ENCODE data around the gene MAP10.
A peak's percentile ranks its signal among the peaks of the same experiment; 100 is the strongest.

MAP10 gene

DNA sequence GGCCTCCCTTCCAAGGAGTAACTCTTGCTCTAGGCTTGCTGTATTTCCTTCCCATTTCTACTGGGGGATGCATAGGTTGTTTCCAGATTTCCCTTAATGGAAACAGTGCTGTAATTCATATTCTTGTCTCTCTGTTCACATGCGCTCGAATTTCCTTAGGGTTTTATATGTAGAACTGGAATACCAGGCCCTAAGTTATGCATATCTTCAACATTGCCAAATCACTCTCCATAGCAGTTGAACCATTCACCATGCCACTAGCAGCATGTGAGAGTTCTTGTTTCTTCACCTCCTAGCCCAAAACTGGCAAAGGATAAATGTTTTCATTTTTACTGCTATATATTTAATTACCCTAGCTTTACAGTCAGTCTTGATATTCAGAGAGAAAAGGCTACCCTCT lies 12.8 kb downstream of the MAP10 start:
- H4K8ac ChIP-seq (ENCODE audit: low read length), result no peak overlapping the region
- 100% methylated on average over 2 of the region's 2 CpGs for WGBS

DNA sequence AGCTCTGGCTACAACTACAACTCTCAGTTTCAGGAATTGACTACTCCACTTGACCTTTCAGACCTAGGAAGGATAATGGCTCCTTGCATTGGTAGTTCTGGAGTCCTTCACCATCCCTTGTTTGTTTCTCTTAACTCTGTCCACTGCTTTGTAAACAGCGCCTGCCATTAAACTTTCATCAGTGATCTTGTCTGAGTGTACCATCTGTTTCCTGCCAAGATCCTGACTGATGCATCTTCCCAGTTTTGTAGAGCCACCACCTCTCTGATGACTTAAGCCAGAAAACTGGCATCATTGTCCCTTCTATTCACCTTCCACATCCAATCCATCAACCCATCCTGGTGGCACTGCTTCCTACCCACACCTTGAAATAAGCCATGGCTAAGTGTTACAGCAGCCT lies 15.2 kb downstream of the MAP10 start:
- Histone ChIP-seq H2AK5ac (ENCODE audit: low read length, severe bottlenecking) (no peak overlapping the region), H2AFZ (ENCODE audit: low read depth, low read length) (no peak overlapping the region), H4K8ac (ENCODE audit: low read length) (peak overlapping the region; percentile 37), H3K27ac (ENCODE audit: low read length, poor library complexity, severe bottlenecking) (no peak overlapping the region), H2BK5ac (ENCODE audit: low read depth, low read length, poor library complexity, severe bottlenecking) (no peak overlapping the region), H2BK120ac (ENCODE audit: low read depth, low read length) (no peak overlapping the region), H3K23ac (ENCODE audit: low read length in 2 of 2) (no peak overlapping the region), H3K36me3 (ENCODE audit: control insufficient read depth in 1 of 2, insufficient read depth in 2 of 2, low read depth in 1 of 2, low read length in 2 of 2) (no peaks in the 10 kb centered on the region), H3K9ac (ENCODE audit: low read length) (no peak overlapping the region), H4K91ac (ENCODE audit: low read length) (no peak overlapping the region), H3K4me1 (ENCODE audit: control insufficient read depth, insufficient read depth, low read depth, low read length) (no peaks in the 10 kb centered on the region), H3K9me3 (ENCODE audit: control insufficient read depth, low read length) (no peaks in the 10 kb centered on the region), H3K27me3 (ENCODE audit: control insufficient read depth in 1 of 2, insufficient read depth in 1 of 2, low read length in 2 of 2) (no peaks in the 10 kb centered on the region), H3K4me2 (ENCODE audit: low read length, poor library complexity, severe bottlenecking) (no peak overlapping the region), H3K4me3 (ENCODE audit: insufficient read depth in 1 of 2, low read depth in 1 of 2, low read length in 2 of 2) (no peak overlapping the region), H3K4ac (ENCODE audit: low read depth in 1 of 2, low read length in 2 of 2) (no peak overlapping the region), H3K18ac (ENCODE audit: low read depth in 1 of 2, low read length in 2 of 2) (no peak overlapping the region), H2BK12ac (ENCODE audit: low read length in 2 of 2) (no peak overlapping the region), H3K79me1 (replicated peaks; ENCODE audit: low read length, poor library complexity, severe bottlenecking) (no peaks in the 10 kb centered on the region), H2BK15ac (ENCODE audit: low read depth, poor library complexity, severe bottlenecking) (no peak overlapping the region), H3K14ac (ENCODE audit: low read length in 2 of 2) (no peak overlapping the region)
- WGBS, result 9% methylated on average over 1 of the region's 1 CpG
- DNase-seq, result peak; percentile 20

More for the DNA sequence above, 12.8 kb downstream of the MAP10 start:
- Histone ChIP-seq H2AFZ (ENCODE audit: low read depth, low read length) (no peak overlapping the region), H3K9me3 (ENCODE audit: control insufficient read depth, low read length) (no peaks in the 10 kb centered on the region), H3K27me3 (ENCODE audit: control insufficient read depth in 1 of 2, insufficient read depth in 1 of 2, low read length in 2 of 2) (no peaks in the 10 kb centered on the region), H3K9ac (ENCODE audit: low read length) (no peak overlapping the region), H3K27ac (ENCODE audit: low read length, poor library complexity, severe bottlenecking) (no peak overlapping the region), H3K23ac (ENCODE audit: low read length in 2 of 2) (no peak overlapping the region), H2BK120ac (ENCODE audit: low read depth, low read length) (no peak overlapping the region), H3K18ac (ENCODE audit: low read depth in 1 of 2, low read length in 2 of 2) (no peak overlapping the region), H2BK15ac (ENCODE audit: low read depth, poor library complexity, severe bottlenecking) (no peak overlapping the region), H3K4ac (ENCODE audit: low read depth in 1 of 2, low read length in 2 of 2) (no peak overlapping the region), H3K36me3 (ENCODE audit: control insufficient read depth in 1 of 2, insufficient read depth in 2 of 2, low read depth in 1 of 2, low read length in 2 of 2) (no peaks in the 10 kb centered on the region), H4K91ac (ENCODE audit: low read length) (no peak overlapping the region), H3K79me1 (replicated peaks; ENCODE audit: low read length, poor library complexity, severe bottlenecking) (no peaks in the 10 kb centered on the region), H3K4me3 (ENCODE audit: insufficient read depth in 1 of 2, low read depth in 1 of 2, low read length in 2 of 2) (no peak overlapping the region), H2BK5ac (ENCODE audit: low read depth, low read length, poor library complexity, severe bottlenecking) (no peak overlapping the region), H3K14ac (ENCODE audit: low read length in 2 of 2) (no peak overlapping the region), H2BK12ac (ENCODE audit: low read length in 2 of 2) (no peak overlapping the region), H3K4me1 (ENCODE audit: control insufficient read depth, insufficient read depth, low read depth, low read length) (no peaks in the 10 kb centered on the region), H3K4me2 (ENCODE audit: low read length, poor library complexity, severe bottlenecking) (no peak overlapping the region), H2AK5ac (ENCODE audit: low read length, severe bottlenecking) (no peak overlapping the region)
- DNase-seq, result no peak

DNA sequence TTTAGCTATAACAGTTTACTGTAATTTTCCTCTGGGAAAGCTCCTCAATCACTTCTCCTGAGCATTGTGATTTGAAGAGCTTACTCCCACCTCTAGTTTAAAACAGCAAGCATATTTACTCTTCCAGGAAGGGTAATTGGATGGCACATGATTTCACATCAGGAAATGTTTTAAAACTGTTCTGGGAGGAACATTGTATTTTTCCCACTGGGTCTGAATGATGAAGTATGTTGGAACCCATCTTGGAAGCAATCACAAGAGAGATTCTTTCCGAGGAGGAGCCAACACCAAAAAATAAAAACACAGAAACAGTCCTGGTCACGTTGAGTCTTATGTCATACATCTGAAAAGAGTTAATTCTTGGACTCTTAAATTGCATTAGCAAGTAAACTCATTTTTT lies 17.3 kb downstream of the MAP10 start:
- Histone ChIP-seq H3K14ac (ENCODE audit: low read length in 2 of 2) (no peak overlapping the region), H3K27ac (ENCODE audit: low read length, poor library complexity, severe bottlenecking) (no peak overlapping the region), H2BK5ac (ENCODE audit: low read depth, low read length, poor library complexity, severe bottlenecking) (no peak overlapping the region), H2AFZ (ENCODE audit: low read depth, low read length) (no peak overlapping the region), H3K36me3 (ENCODE audit: control insufficient read depth in 1 of 2, insufficient read depth in 2 of 2, low read depth in 1 of 2, low read length in 2 of 2) (no peaks in the 10 kb centered on the region), H3K23ac (ENCODE audit: low read length in 2 of 2) (no peak overlapping the region), H3K4me2 (ENCODE audit: low read length, poor library complexity, severe bottlenecking) (no peak overlapping the region), H3K9ac (ENCODE audit: low read length) (peak overlapping the region; percentile 64), H3K4me1 (ENCODE audit: control insufficient read depth, insufficient read depth, low read depth, low read length) (no peaks in the 10 kb centered on the region), H4K91ac (ENCODE audit: low read length) (no peak overlapping the region), H3K27me3 (ENCODE audit: control insufficient read depth in 1 of 2, insufficient read depth in 1 of 2, low read length in 2 of 2) (no peaks in the 10 kb centered on the region), H3K79me1 (replicated peaks; ENCODE audit: low read length, poor library complexity, severe bottlenecking) (no peaks in the 10 kb centered on the region), H3K9me3 (ENCODE audit: control insufficient read depth, low read length) (no peaks in the 10 kb centered on the region), H3K18ac (ENCODE audit: low read depth in 1 of 2, low read length in 2 of 2) (no peak overlapping the region), H2AK5ac (ENCODE audit: low read length, severe bottlenecking) (no peak overlapping the region), H2BK12ac (ENCODE audit: low read length in 2 of 2) (no peak overlapping the region), H4K8ac (ENCODE audit: low read length) (no peak overlapping the region), H3K4me3 (ENCODE audit: insufficient read depth in 1 of 2, low read depth in 1 of 2, low read length in 2 of 2) (no peak overlapping the region), H3K4ac (ENCODE audit: low read depth in 1 of 2, low read length in 2 of 2) (no peak overlapping the region), H2BK15ac (ENCODE audit: low read depth, poor library complexity, severe bottlenecking) (no peak overlapping the region), H2BK120ac (ENCODE audit: low read depth, low read length) (no peak overlapping the region)
- 83% methylated on average over 1 of the region's 2 CpGs for WGBS
- DNase-seq, result no peak

DNA sequence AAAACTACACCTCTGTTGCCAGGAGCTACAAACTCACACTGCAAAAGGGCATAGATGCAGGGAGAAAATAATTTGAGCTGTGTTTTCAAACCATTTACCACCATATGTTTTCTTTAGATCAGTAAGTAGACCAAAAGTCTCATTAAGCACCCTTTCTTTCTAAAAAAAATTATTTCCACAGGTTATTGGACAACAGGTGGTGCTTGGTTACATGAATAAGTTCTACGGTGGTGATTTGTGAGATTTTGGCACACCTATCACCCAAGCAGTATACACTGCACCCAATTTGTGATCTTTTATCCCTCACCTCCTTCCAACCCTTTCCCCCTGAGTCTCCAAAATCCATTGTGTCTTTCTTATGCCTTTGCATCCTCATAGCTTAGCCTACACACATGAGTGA lies 21.1 kb downstream of the MAP10 start:
- Histone ChIP-seq H3K9ac (ENCODE audit: low read length) (no peak overlapping the region), H3K18ac (ENCODE audit: low read depth in 1 of 2, low read length in 2 of 2) (no peak overlapping the region), H3K9me3 (ENCODE audit: control insufficient read depth, low read length) (no peaks in the 10 kb centered on the region), H2AFZ (ENCODE audit: low read depth, low read length) (no peak overlapping the region), H3K36me3 (ENCODE audit: control insufficient read depth in 1 of 2, insufficient read depth in 2 of 2, low read depth in 1 of 2, low read length in 2 of 2) (no peaks in the 10 kb centered on the region), H2AK5ac (ENCODE audit: low read length, severe bottlenecking) (no peak overlapping the region), H3K4ac (ENCODE audit: low read depth in 1 of 2, low read length in 2 of 2) (no peak overlapping the region), H3K14ac (ENCODE audit: low read length in 2 of 2) (no peak overlapping the region), H3K23ac (ENCODE audit: low read length in 2 of 2) (no peak overlapping the region), H3K79me1 (replicated peaks; ENCODE audit: low read length, poor library complexity, severe bottlenecking) (no peaks in the 10 kb centered on the region), H3K4me2 (ENCODE audit: low read length, poor library complexity, severe bottlenecking) (no peak overlapping the region), H3K4me1 (ENCODE audit: control insufficient read depth, insufficient read depth, low read depth, low read length) (no peaks in the 10 kb centered on the region), H4K8ac (ENCODE audit: low read length) (no peak overlapping the region), H4K91ac (ENCODE audit: low read length) (no peak overlapping the region), H3K27me3 (ENCODE audit: control insufficient read depth in 1 of 2, insufficient read depth in 1 of 2, low read length in 2 of 2) (no peaks in the 10 kb centered on the region), H2BK120ac (ENCODE audit: low read depth, low read length) (no peak overlapping the region), H2BK5ac (ENCODE audit: low read depth, low read length, poor library complexity, severe bottlenecking) (no peak overlapping the region), H3K4me3 (ENCODE audit: insufficient read depth in 1 of 2, low read depth in 1 of 2, low read length in 2 of 2) (no peak overlapping the region), H2BK15ac (ENCODE audit: low read depth, poor library complexity, severe bottlenecking) (no peak overlapping the region), H3K27ac (ENCODE audit: low read length, poor library complexity, severe bottlenecking) (no peak overlapping the region), H2BK12ac (ENCODE audit: low read length in 2 of 2) (no peak overlapping the region)
- DNase-seq, result no peak
- no CpG with 5 or more reads among the region's 1 CpG for WGBS
